A673 (cell line): Measurements from ENCODE around the gene SHISAL1.

Experiments used
- CTCF ChIP-seq: fragments of 300-800, 200-600 bp; sonication (generic); conservative IDR thresholded peaks from 2 replicates; pipeline ENCODE4 v1.5.1; 2017; ENCODE audit warnings: low read depth, mild to moderate bottlenecking, antibody characterized with exemption, low read length, moderate library complexity, mixed read lengths
- EZH2 ChIP-seq: fragments of 200-600 bp; sonication (generic); IDR thresholded peaks from 2 replicates; pipeline ENCODE4 v1.6.1; 2017; ENCODE audit warnings: borderline replicate concordance, low read depth, mild to moderate bottlenecking, mixed read lengths, antibody characterized with exemption, low read length; ENCODE audit not compliant: poor library complexity, severe bottlenecking

- TF ChIP-seq CTCF (no peak), EZH2 (no peak)
These were observed 44.9 kb downstream of the SHISAL1 start for GRCh38 chr22:44267856-44268255.
